D341Med (cell line): ENCODE data around the gene TAF11.
"Not testable (repeated sequence)": the region's sequence is repeated elsewhere in the genome, so short reads cannot be mapped to it uniquely, and the experiment has no call there.

Experiments used
- DNase-seq: peaks from one replicate; pipeline ENCODE4 v3.0.0; 2012; ENCODE audit warnings: low spot score

The TAF11 gene, protein sequence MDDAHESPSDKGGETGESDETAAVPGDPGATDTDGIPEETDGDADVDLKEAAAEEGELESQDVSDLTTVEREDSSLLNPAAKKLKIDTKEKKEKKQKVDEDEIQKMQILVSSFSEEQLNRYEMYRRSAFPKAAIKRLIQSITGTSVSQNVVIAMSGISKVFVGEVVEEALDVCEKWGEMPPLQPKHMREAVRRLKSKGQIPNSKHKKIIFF

DNA sequence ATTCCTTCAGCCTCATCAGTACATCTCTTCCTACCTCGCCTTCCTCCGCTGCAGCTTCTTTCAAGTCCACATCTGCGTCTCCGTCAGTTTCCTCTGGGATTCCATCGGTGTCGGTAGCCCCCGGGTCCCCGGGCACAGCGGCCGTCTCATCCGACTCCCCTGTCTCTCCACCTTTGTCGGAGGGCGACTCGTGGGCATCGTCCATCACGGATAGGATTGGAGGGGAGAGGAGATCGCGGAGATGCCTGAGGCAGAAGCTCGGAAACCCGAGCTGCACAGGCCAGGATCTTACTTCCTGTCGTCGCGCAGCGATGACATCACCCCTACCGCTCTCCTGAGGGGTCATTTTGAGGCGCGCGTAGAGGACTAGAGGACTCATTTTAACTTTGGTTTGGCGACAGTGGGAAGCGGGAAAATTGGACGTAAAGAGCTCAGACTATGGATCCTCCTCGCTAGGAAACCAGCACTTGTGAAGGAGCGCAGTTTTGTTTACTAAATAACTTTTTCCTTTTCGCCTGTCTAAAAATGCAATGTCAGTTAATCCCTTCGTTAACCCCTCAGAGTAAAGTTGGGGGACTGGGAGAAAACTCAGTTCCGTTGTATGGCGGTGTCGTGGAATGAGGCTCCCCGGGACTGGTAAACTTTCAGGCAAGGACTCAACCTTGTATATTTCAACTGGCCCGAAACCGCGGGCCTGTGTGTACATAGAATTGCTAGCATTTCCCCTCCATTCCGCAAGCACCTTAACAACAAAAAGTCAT, at the start of gene TAF11:
TSS of gene TAF11 (minus strand) at position 290 of the 761 bp plus-strand sequence. CDS start at position 205, 85 bp downstream.
- peak; percentile 89 for DNase-seq

GRCh38 chr6:34934516-34934915, 46.7 kb upstream of the TAF11 start:
- no peak for DNase-seq

DNA sequence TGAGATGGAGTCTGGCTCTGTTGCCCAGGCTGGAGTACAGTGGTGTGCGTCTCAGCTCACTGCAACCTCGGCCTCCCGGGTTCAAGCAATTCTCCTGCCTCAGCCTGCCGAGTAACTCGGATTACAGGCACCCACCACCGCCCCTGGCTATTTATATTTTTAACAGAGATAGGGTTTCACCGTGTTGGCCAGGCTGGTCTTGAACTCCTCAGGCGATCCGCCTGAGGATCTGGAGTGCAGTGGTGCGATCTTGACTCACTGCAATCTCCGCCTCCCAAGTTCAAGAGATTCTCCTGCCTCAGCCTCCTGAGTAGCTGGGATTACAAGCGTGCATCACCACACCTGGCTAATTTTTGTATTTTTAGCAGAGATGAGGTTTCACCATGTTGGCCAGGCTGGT, 44.4 kb upstream of the TAF11 start:
- not testable (repeated sequence) for DNase-seq

DNA sequence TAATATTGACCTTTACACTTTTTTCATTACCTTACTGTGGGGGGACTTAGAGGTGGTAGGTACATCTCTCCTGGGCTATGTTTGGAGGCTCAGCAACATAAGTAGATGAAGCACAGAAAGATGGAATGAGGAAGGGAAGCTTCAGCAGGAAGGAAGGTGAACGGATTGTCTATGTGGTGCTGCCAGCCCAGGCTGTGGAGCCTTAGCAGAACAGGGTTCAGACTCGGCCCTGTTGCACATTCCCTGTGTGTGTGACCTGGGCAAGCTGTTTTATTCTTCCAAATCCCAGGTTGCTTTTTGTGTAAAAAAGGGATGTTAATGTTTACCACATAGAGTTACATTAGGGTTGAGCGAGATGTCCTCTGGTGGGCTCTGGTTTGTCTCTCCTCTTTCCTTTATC, 42.4 kb upstream of the TAF11 start:
- DNase-seq: no peak

- DNase-seq: no peak
These were observed 41.6 kb upstream of the TAF11 start for GRCh38 chr6:34929241-34929978.

GRCh38 chr6:34928695-34929094, 40.9 kb upstream of the TAF11 start:
- DNase-seq: no peak

DNA sequence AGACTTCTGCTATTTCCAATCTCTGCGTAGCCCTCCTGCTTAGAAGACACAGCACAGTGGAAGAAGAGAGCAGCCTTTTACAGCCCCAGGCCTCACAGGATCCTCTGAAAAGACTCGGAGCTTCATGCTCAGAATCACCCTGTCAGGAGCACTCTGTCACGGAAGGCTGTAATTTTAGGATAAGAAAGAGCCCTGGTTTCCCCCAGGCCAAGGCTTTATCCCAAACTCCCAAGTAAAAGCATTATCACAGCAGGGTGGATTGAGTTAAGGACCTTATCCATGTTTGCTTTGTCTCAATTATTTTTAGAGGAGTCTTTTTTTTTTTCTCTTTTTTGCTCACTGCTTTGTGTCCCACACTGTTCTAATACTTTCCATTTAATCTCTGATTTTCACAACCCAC, 40.4 kb upstream of the TAF11 start:
- DNase-seq: no peak

- no peak for DNase-seq
These were observed 38.8 kb upstream of the TAF11 start for GRCh38 chr6:34926655-34927054.

DNA sequence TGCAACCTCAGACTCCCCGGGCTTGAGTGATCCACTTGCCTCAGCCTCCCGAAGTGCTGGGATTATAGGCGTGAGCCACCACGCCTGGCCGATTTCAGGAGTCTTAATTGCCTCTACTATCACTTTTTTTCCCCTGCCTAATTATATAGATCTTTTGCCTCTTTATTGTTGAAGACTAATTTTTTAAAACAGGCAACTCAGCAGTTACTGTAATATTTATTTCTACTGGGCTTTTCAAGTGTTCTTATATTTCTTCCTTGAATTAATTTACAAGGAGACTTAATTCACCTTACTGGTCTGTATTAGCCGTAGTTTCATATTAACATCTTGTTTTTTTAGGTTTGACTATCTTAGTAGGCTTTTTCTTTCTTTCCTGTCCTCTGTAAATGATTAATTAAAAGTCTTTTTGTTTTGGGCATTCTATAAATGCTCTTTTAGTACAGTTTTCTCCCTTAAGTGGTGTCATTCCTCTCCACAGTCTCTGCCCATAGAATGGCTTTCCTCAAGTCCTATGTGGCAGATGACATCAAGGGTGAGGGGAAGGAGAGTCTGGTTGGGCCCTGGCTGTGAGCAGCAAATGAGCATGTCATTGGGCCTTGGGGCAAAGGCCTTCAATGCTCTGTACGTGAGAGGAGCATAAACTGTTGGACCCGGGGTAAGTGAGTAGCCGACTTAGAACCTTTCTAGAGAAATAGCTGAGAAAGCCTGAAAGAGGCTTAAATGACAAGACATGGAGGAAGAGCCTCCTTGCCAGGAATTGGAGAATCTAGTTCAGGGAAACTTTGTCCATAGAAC, 37.2 kb upstream of the TAF11 start:
- no peak for DNase-seq

GRCh38 chr6:34922177-34922663, 34.4 kb upstream of the TAF11 start:
- DNase-seq: no peak

- no peak for DNase-seq
These were observed 32.3 kb upstream of the TAF11 start for GRCh38 chr6:34920097-34920496.

- DNase-seq: no peak
These were observed 31.8 kb upstream of the TAF11 start for GRCh38 chr6:34919651-34920050.

DNA sequence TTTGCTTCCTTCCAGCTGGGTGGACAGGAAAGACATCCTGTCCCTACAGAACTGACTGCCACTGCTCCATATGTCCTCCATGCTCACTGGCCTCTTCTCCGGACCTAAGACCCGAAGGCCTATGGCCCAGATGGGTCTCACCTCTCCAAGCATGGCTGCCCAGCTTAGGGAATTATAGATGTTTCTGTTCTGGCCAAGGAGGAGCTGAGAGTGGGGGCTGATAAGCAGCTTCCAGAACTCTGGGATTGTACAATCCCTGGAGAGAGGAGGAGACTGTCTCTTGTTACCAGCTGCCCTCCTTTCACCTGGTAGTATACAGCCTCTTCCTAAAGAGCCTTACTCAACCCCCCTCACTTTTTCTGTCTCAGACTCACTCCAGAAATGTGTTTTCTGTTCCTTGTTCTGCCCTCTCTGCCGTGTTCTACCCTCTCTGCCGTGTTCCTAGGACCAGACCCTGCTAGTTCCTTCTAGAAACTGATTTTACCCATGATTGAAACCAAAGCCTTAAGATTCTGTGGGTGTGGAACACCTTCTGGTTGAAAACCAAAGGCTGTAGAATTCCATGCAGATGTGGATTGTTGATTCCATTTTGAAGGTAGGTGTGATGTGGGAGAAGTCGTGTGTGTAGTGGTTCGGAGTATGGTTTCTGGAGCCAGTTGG, 29.9 kb upstream of the TAF11 start:
- peak; percentile 70 for DNase-seq

GRCh38 chr6:34916348-34916967, 28.6 kb upstream of the TAF11 start:
- DNase-seq: no peak

- DNase-seq: no peak
These were observed 26.5 kb upstream of the TAF11 start for GRCh38 chr6:34914358-34914757.

- no peak for DNase-seq
These were observed 25.0 kb upstream of the TAF11 start for GRCh38 chr6:34912715-34913464.

DNA sequence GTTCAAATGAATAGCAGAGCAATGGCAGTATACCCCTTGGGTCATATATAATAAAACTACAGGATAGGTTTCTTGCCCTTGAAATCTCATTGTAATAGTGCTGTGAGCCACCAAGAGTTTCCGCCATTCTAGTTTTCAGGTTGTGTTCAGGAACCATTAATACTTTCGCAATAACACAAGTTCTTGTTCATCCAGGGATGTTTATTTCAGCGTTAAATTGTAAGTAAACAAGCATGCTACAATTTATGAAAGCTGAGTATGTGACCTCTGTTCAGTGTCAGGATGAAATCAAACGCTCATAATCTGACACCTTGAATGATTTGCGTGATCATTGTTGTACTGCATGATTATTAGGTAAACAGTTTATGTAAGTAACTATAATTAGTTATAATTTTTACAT, 24.0 kb upstream of the TAF11 start:
- no peak for DNase-seq

GRCh38 chr6:34909320-34909883, 21.6 kb upstream of the TAF11 start:
- no peak for DNase-seq

GRCh38 chr6:34908194-34908593, 20.4 kb upstream of the TAF11 start:
- DNase-seq: no peak

- DNase-seq: no peak
These were observed 19.0 kb upstream of the TAF11 start for GRCh38 chr6:34906826-34907225.
